PC-9 (cell line): Measurements from ENCODE around the gene SPATA22. TPM values are rescaled to one million over a fixed set of nuclear protein-coding genes. Genes with fewer than 3 reads are reported as not detected.
"Not testable (repeated sequence)": the region's sequence is repeated elsewhere in the genome, so short reads cannot be mapped to it uniquely, and the experiment has no call there.

Experiments used
- BruUV-seq: library from RNA; stranded (reverse); fragments of 400-500 nt; replicated peaks from 2 replicates; lab custom pipeline; 2021; lab: Mats Ljungman, UMichigan
- CTCF ChIA-PET: fragments of 300-600 bp; sonication (Branson Sonifier 250); formaldehyde crosslinking; loops from one replicate; lab custom pipeline; 2022; ENCODE audit warnings: antibody characterized with exemption; lab: Charles Lee
- POLR2A ChIA-PET: fragments of 300-600 bp; sonication (Branson Sonifier 250); formaldehyde crosslinking; loops from one replicate; lab custom pipeline; 2022; ENCODE audit warnings: antibody characterized with exemption; ENCODE audit not compliant: unreplicated experiment; lab: Charles Lee
- DNase-seq, 2 experiments: peaks; one replicate each; pipeline versions ENCODE4 v3.0.0 to v3.0.0-alpha.2; 2015 to 2022; ENCODE audit warnings: mixed read lengths in 1 of 2
- H2AFZ ChIP-seq: fragments of 200-600 bp; sonication (generic); 2 replicates; pipeline ENCODE4 v1.8.1; 2017; ENCODE audit warnings: antibody characterized with exemption
- H3F3A ChIP-seq: fragments of 200-600 bp; sonication (generic); 2 replicates; pipeline ENCODE4 v1.8.1; 2017; ENCODE audit warnings: antibody characterized with exemption, mild to moderate bottlenecking, low read depth; ENCODE audit not compliant: insufficient read depth
- H3K27ac ChIP-seq: fragments of 200-600 bp; sonication (generic); 2 replicates; pipeline ENCODE4 v1.6.1; 2016; ENCODE audit warnings: mixed run types
- H3K27me3 ChIP-seq: fragments of 200-600 bp; sonication (generic); 2 replicates; pipeline ENCODE4 v1.6.1; 2016; ENCODE audit warnings: low read depth, mixed run types; ENCODE audit not compliant: insufficient read depth
- H3K36me3 ChIP-seq: fragments of 200-600 bp; sonication (generic); 2 replicates; pipeline ENCODE4 v1.6.1; 2016; ENCODE audit warnings: low read depth, mixed run types
- H3K4me1 ChIP-seq: fragments of 200-600 bp; sonication (generic); replicated peaks from 2 replicates; pipeline ENCODE4 v1.6.1; 2016; ENCODE audit warnings: mixed run types; ENCODE audit not compliant: insufficient read depth
- H3K4me2 ChIP-seq: fragments of 200-600 bp; sonication (generic); 2 replicates; pipeline ENCODE4 v1.6.1; 2017; ENCODE audit warnings: mixed run types
- H3K4me3 ChIP-seq: fragments of 200-600 bp; sonication (generic); 2 replicates; pipeline ENCODE4 v1.6.1; 2016; ENCODE audit warnings: mixed run types
- H3K79me2 ChIP-seq: fragments of 200-600 bp; sonication (generic); 2 replicates; pipeline ENCODE4 v1.6.1; 2017; ENCODE audit warnings: low read depth, mixed run types
- H3K9me2 ChIP-seq: fragments of 200-600 bp; sonication (generic); 2 replicates; pipeline ENCODE4 v1.8.1; 2017; ENCODE audit warnings: mild to moderate bottlenecking; ENCODE audit not compliant: insufficient read depth
- H3K9me3 ChIP-seq: fragments of 200-600 bp; sonication (generic); 2 replicates; pipeline ENCODE4 v1.8.1; 2016; ENCODE audit warnings: low read depth; ENCODE audit not compliant: insufficient read depth
- H4K20me1 ChIP-seq: fragments of 200-600 bp; sonication (generic); 2 replicates; pipeline ENCODE4 v1.8.1; 2017; ENCODE audit not compliant: insufficient read depth
- CTCF ChIP-seq: fragments of 200-600 bp; sonication (generic); conservative IDR thresholded peaks from 2 replicates; pipeline ENCODE4 v1.6.1; 2017; ENCODE audit warnings: mixed run types, antibody characterized with exemption, mild to moderate bottlenecking, moderate library complexity
- EZH2 ChIP-seq: fragments of 200-600 bp; sonication (generic); IDR thresholded peaks from 2 replicates; pipeline ENCODE4 v1.8.0; 2017; ENCODE audit warnings: antibody characterized with exemption, low read depth
- intact Hi-C: fragments of 100-400 bp; cut with micrococcal nuclease; formaldehyde crosslinking; loops from one replicate; pipeline ENCODE4 v1.10.0; 2022; ENCODE audit not compliant: unreplicated experiment
- total RNA-seq: library from RNA; stranded (reverse); gene quantifications from 2 replicates; pipeline ENCODE4 v1.2.3, GENCODE V29; 2021

Gene SPATA22
- total RNA-seq, 1 experiment from 2014 or later: not detected

GRCh38 chr17:3472137-3472536 is 518 bp upstream of the SPATA22 start:
- H3K9me3 ChIP-seq: no peaks in the 10 kb centered on the region
- H4K20me1 ChIP-seq: no peaks in the 10 kb centered on the region
- no peak for DNase-seq
- no peaks in the 10 kb centered on the region for H3K36me3 ChIP-seq
- no peak for TF ChIP-seq CTCF
- TF ChIP-seq EZH2: no peak
- H3K4me1 ChIP-seq: no peaks in the 10 kb centered on the region
- no peaks in the 10 kb centered on the region; the same call in 1 of the 2 replicates for H3K9me2 ChIP-seq
- no peaks in the 10 kb centered on the region for H3F3A ChIP-seq
- intact Hi-C loops: no loop called here
- H3K79me2 ChIP-seq: no peaks in the 10 kb centered on the region
- POLR2A ChIA-PET: no interaction called here
- H3K4me3 ChIP-seq: no peak overlapping the region
- peaks cover 95% of the 10 kb centered on the region for H3K27me3 ChIP-seq
- no peak overlapping the region for H3K27ac ChIP-seq
- no peak overlapping the region for H3K4me2 ChIP-seq
- no TSS peak for BruUV-seq
- no peak overlapping the region for H2AFZ ChIP-seq
- CTCF ChIA-PET: no interaction called here

GRCh38 chr17:3469529-3469928 is 2.1 kb downstream of the SPATA22 start:
- Histone ChIP-seq H3K4me3 (no peak overlapping the region), H3F3A (no peaks in the 10 kb centered on the region), H2AFZ (no peak overlapping the region), H3K36me3 (no peaks in the 10 kb centered on the region), H3K27me3 (peaks cover 71% of the 10 kb centered on the region), H3K9me3 (no peaks in the 10 kb centered on the region), H3K4me1 (no peaks in the 10 kb centered on the region), H4K20me1 (no peaks in the 10 kb centered on the region), H3K27ac (no peak overlapping the region), H3K79me2 (no peaks in the 10 kb centered on the region), H3K4me2 (no peak overlapping the region), H3K9me2 (no peaks in the 10 kb centered on the region; the same call in 1 of the 2 replicates)
- TF ChIP-seq CTCF: no peak
- BruUV-seq: no TSS peak
- POLR2A ChIA-PET: no interaction called here
- DNase-seq: no peak
- CTCF ChIA-PET: no interaction called here
- intact Hi-C loops: no loop called here

GRCh38 chr17:3466355-3466754 is 5.3 kb downstream of the SPATA22 start:
- H3K4me3 ChIP-seq, H3K79me2 ChIP-seq, intact Hi-C loops, DNase-seq, H4K20me1 ChIP-seq, POLR2A ChIA-PET, BruUV-seq, H3K4me2 ChIP-seq, H2AFZ ChIP-seq, H3K36me3 ChIP-seq, H3K27ac ChIP-seq, H3K9me3 ChIP-seq, H3K4me1 ChIP-seq, H3K9me2 ChIP-seq, H3F3A ChIP-seq, CTCF ChIA-PET: not testable (repeated sequence)
- peaks cover 43% of the 10 kb centered on the region for H3K27me3 ChIP-seq

- H2AFZ ChIP-seq: no peak overlapping the region
- intact Hi-C loops: no loop called here
- H4K20me1 ChIP-seq: no peaks in the 10 kb centered on the region; the same call in 1 of the 2 replicates
- no peaks in the 10 kb centered on the region for H3K9me2 ChIP-seq
- no peaks in the 10 kb centered on the region for H3F3A ChIP-seq
- peaks cover 20% of the 10 kb centered on the region; the same call in 1 of the 2 replicates for H3K27me3 ChIP-seq
- H3K4me3 ChIP-seq: no peak overlapping the region
- TF ChIP-seq CTCF: no peak; the same call in 1 of the 2 replicates
- TF ChIP-seq EZH2: no peak
- DNase-seq: no peak
- BruUV-seq: no TSS peak
- no peaks in the 10 kb centered on the region for H3K36me3 ChIP-seq
- no peaks in the 10 kb centered on the region for H3K79me2 ChIP-seq
- H3K9me3 ChIP-seq: no peaks in the 10 kb centered on the region
- no peaks in the 10 kb centered on the region for H3K4me1 ChIP-seq
- H3K27ac ChIP-seq: no peak overlapping the region
- no peak overlapping the region for H3K4me2 ChIP-seq
- ChIA-PET CTCF (no interaction called here), POLR2A (no interaction called here)
Observed at GRCh38 chr17:3448059-3448665, 23.5 kb downstream of the SPATA22 start.
